HFFc6 (cell line): ENCODE measurements around the gene PHOSPHO1. TPM values are rescaled to one million over a fixed set of nuclear protein-coding genes. Genes with fewer than 3 reads are reported as not detected.

Source experiments
- DNase-seq: peaks from one replicate; pipeline ENCODE4 v3.0.0-alpha.2; 2018
- H3K27ac Mint-ChIP-seq: 2 replicates; pipeline ENCODE4 v1.8.0; 2020; ENCODE audit warnings: mild to moderate bottlenecking, mixed read lengths
- H3K27me3 Mint-ChIP-seq: 2 replicates; pipeline ENCODE4 v1.8.0; 2021; ENCODE audit warnings: mild to moderate bottlenecking, moderate library complexity, mixed read lengths; ENCODE audit not compliant: insufficient read depth
- H3K36me3 Mint-ChIP-seq: 2 replicates; pipeline ENCODE4 v1.8.0; 2021; ENCODE audit warnings: low read depth, mixed read lengths
- H3K4me1 Mint-ChIP-seq: 2 replicates; pipeline ENCODE4 v1.8.0; 2020; ENCODE audit warnings: low read depth, mixed read lengths
- H3K4me3 Mint-ChIP-seq: 2 replicates; pipeline ENCODE4 v1.8.0; 2020; ENCODE audit warnings: mild to moderate bottlenecking, moderate library complexity, mixed read lengths
- H3K9me3 Mint-ChIP-seq: 2 replicates; pipeline ENCODE4 v1.8.0; 2020; ENCODE audit warnings: mild to moderate bottlenecking, mixed read lengths
- CTCF ChIP-seq: fragments of 200-600 bp; sonication (generic); IDR thresholded peaks from 2 replicates; pipeline ENCODE4 v1.5.0; 2021; ENCODE audit warnings: antibody characterized with exemption, mild to moderate bottlenecking
- total RNA-seq, 6 experiments: library from RNA; stranded (reverse); fragmentation: NEBNext Ultra II Directional; extraction: Animal tissue kit (Norgen Biotek cat#: 25700); gene quantifications; 2 replicates in 1 of 6; 3 replicates in 5 of 6; pipeline ENCODE4 v1.2.3, GENCODE V29; 2021

PHOSPHO1 gene
- total RNA-seq, 6 experiments from 2014 or later = 0.13 to 0.17 (median 0.17) TPM; not detected in 3

DNA sequence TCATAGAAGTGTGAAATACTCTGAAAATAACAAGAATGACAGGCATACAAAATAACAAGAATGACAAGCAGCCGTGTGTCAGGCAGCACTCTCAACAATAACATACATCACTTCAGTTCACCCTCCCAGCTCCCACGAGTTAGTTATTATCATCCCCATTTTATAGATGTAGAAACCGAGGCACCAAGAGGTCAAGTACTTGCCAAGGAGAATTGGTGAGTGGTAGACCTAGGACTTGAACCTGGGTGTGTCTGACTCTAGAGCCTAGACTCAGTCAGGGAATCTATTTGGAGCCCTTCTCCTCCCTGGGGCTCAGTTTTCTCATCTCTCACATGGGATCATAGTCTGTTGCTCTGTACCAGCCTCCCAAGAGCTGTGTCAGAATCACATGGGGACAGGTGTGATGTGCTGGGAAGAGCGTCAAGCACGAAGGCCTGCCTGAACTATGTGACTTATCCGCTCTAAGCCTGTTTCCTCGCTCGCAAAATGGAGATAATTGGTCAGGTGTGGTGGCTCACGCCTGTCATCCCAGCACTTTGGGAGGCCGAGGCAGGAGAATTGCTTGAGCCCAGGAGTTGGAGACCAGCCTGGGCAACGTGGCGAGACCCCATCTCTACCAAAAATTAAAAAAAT is 19.4 kb upstream of the PHOSPHO1 start:
- H3K27me3 Mint-ChIP-seq = peaks cover 25% of the 10 kb centered on the region
- H3K27ac Mint-ChIP-seq = no peak overlapping the region
- no peak for TF ChIP-seq CTCF
- no peaks in the 10 kb centered on the region for H3K9me3 Mint-ChIP-seq
- H3K4me1 Mint-ChIP-seq = peaks cover 7% of the 10 kb centered on the region
- no peaks in the 10 kb centered on the region for H3K36me3 Mint-ChIP-seq
- DNase-seq = no peak
- no peak overlapping the region for H3K4me3 Mint-ChIP-seq

DNA sequence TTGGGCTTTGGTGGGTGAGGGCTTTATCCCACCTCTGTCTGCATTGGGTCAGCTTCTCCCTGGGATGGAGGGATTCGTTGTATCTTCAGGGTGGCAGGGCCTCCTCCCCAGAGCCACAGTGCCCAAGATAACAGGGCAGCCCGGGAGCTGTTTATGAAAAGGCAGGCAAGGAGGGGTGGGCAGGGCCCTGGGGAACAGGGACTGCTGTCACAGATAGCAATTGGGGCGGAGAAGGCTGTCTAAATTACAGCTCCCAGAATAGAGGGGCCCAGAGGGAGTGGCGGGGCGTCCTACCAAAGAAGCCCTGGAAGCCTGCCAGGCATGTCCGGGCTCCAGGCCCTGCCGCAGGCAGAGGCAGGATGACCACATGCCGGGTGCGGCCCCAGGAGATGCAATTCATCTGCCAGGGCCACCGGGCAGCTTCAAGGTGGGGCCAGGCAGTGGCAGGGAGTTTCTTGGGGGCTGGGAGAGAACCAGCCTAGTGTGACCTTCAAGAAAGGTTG is 18.8 kb upstream of the PHOSPHO1 start:
- TF ChIP-seq CTCF = no peak
- no peaks in the 10 kb centered on the region for H3K36me3 Mint-ChIP-seq
- H3K4me3 Mint-ChIP-seq = no peak overlapping the region
- H3K4me1 Mint-ChIP-seq = peaks cover 7% of the 10 kb centered on the region
- no peak overlapping the region for H3K27ac Mint-ChIP-seq
- no peak for DNase-seq
- H3K27me3 Mint-ChIP-seq = peaks cover 25% of the 10 kb centered on the region
- H3K9me3 Mint-ChIP-seq = no peaks in the 10 kb centered on the region

DNA sequence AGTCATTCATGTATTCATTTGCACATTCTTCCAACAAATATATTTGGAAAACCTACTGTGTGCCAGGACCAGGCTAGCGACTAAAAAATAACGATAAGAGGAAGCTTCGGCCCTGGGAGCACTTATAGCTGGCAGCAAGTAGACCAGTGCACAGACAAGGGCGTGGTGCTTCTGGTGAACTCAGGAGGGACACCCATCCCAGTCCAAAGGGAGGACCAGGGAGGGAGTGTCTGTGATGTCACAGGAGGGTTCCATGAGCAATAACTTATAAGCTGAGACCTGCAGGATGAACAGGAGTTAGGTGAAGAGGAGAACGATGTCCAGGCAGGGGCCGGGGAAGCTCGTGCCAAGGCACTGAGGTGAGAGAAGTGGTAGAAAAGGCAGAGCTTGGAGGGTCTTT is 17.4 kb upstream of the PHOSPHO1 start:
- TF ChIP-seq CTCF = no peak
- Mint-ChIP-seq H3K4me3 (no peak overlapping the region), H3K27me3 (peaks cover 33% of the 10 kb centered on the region), H3K36me3 (no peaks in the 10 kb centered on the region), H3K27ac (no peak overlapping the region), H3K4me1 (peaks cover 7% of the 10 kb centered on the region), H3K9me3 (no peaks in the 10 kb centered on the region)
- no peak for DNase-seq

DNA sequence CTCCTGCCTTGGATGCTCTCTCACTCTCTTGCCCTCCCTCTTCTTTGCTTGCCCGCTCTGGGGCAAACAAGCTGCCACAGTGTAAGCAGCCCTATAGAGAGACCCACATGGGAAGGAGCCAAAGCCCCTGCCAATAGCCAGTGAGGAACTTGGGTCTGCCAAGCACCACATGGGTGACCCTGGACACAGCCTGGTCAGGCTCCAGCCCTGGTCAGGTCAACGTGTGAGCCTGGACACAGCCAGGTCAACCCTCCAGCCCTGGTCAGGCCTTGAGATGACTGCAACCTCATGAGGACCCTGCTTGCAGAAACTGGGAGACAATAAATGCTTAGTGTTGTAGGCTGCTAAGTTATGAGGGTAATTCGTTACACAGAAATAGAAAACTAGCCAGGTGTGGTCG is 14.3 kb upstream of the PHOSPHO1 start:
- Mint-ChIP-seq H3K36me3 (no peaks in the 10 kb centered on the region), H3K27me3 (peaks cover 32% of the 10 kb centered on the region), H3K4me1 (peaks cover 7% of the 10 kb centered on the region), H3K9me3 (no peaks in the 10 kb centered on the region), H3K27ac (no peak overlapping the region), H3K4me3 (no peak overlapping the region)
- no peak for TF ChIP-seq CTCF
- DNase-seq = no peak

- no peak for DNase-seq
- Mint-ChIP-seq H3K27me3 (peaks cover 23% of the 10 kb centered on the region), H3K4me1 (no peaks in the 10 kb centered on the region), H3K36me3 (no peaks in the 10 kb centered on the region), H3K4me3 (no peak overlapping the region), H3K27ac (no peak overlapping the region), H3K9me3 (no peaks in the 10 kb centered on the region)
- TF ChIP-seq CTCF = no peak
Observed at GRCh38 chr17:49242813-49243212, 12.2 kb upstream of the PHOSPHO1 start.
